Endodermal cell (in vitro differentiated cells): ENCODE measurements around the gene COL20A1. TPM values are rescaled to one million over a fixed set of nuclear protein-coding genes. Genes with fewer than 3 reads are reported as not detected.

ENCODE experiments used
- DNase-seq: peaks from one replicate; pipeline ENCODE4 v3.0.0-alpha.2; 2017
- H3K27ac ChIP-seq: 2 replicates; pipeline ENCODE4 v1.5.1; 2013; ENCODE audit warnings: mild to moderate bottlenecking, low read depth, low read length, moderate library complexity
- H3K27me3 ChIP-seq: 2 replicates; pipeline ENCODE4 v1.6.1; 2013; ENCODE audit warnings: mild to moderate bottlenecking, low read length, moderate library complexity; ENCODE audit not compliant: insufficient read depth, control insufficient read depth, poor library complexity, severe bottlenecking
- H3K36me3 ChIP-seq: 2 replicates; pipeline ENCODE4 v1.7.0; 2013; ENCODE audit warnings: mild to moderate bottlenecking, low read length, moderate library complexity; ENCODE audit not compliant: control insufficient read depth, insufficient read depth
- H3K4me1 ChIP-seq: one replicate; pipeline ENCODE4 v1.7.0; 2013; ENCODE audit warnings: low read length; ENCODE audit not compliant: control insufficient read depth, insufficient read depth
- H3K4me3 ChIP-seq: 2 replicates; pipeline ENCODE4 v1.5.1; 2013; ENCODE audit warnings: mild to moderate bottlenecking, low read length, moderate library complexity
- H3K9ac ChIP-seq: 2 replicates; pipeline ENCODE4 v1.6.1; 2013; ENCODE audit warnings: mild to moderate bottlenecking, low read length, moderate library complexity; ENCODE audit not compliant: poor library complexity, severe bottlenecking; ENCODE audit errors: extremely low read depth
- H3K9me3 ChIP-seq: 2 replicates; pipeline ENCODE4 v1.6.1; 2013; ENCODE audit warnings: mild to moderate bottlenecking, low read length, moderate library complexity; ENCODE audit not compliant: control insufficient read depth
- H3K27ac Mint-ChIP-seq: 2 replicates; pipeline ENCODE4 v1.8.0; 2020; ENCODE audit warnings: mixed read lengths
- H3K27me3 Mint-ChIP-seq: 2 replicates; pipeline ENCODE4 v1.8.0; 2021; ENCODE audit warnings: mild to moderate bottlenecking, mixed read lengths; ENCODE audit not compliant: insufficient read depth
- H3K36me3 Mint-ChIP-seq: 2 replicates; pipeline ENCODE4 v1.8.0; 2020; ENCODE audit warnings: low read depth, mixed read lengths
- H3K4me1 Mint-ChIP-seq: 2 replicates; pipeline ENCODE4 v1.8.0; 2020; ENCODE audit warnings: mixed read lengths
- H3K4me3 Mint-ChIP-seq: 2 replicates; pipeline ENCODE4 v1.8.0; 2020; ENCODE audit warnings: mild to moderate bottlenecking, moderate library complexity, mixed read lengths
- H3K9me3 Mint-ChIP-seq: 2 replicates; pipeline ENCODE4 v1.8.0; 2020; ENCODE audit warnings: mild to moderate bottlenecking, mixed read lengths
- CTCF ChIP-seq: fragments of 200-600 bp; sonication (generic); conservative IDR thresholded peaks from 2 replicates; pipeline ENCODE4 v1.5.0; 2021; ENCODE audit warnings: antibody characterized with exemption, mild to moderate bottlenecking
- WGBS, 2 experiments: methylation state at CpG; one replicate each; pipeline versions ENCODE4 v1.1.5 to v1.1.7; 2013; ENCODE audit warnings: missing lambda C conversion rate in 2 of 2, mixed read lengths in 1 of 2; ENCODE audit not compliant: insufficient coverage in 1 of 2, insufficient read length in 1 of 2; 5-methylcytosine and 5-hydroxymethylcytosine counted together
- total RNA-seq, 2 donors: library from RNA; stranded (reverse); fragmentation: NEBNext Ultra II Directional in 1 of 2; extraction: Animal tissue kit (Norgen Biotek cat#: 25700) in 1 of 2; gene quantifications; 2 replicates in 1 of 2; 3 replicates in 1 of 2; pipeline ENCODE4 v1.2.1, GENCODE V29; 2021

The COL20A1 gene
- total RNA-seq, 2 donors from 2014 or later, result 0.44 TPM; not detected in 1

DNA sequence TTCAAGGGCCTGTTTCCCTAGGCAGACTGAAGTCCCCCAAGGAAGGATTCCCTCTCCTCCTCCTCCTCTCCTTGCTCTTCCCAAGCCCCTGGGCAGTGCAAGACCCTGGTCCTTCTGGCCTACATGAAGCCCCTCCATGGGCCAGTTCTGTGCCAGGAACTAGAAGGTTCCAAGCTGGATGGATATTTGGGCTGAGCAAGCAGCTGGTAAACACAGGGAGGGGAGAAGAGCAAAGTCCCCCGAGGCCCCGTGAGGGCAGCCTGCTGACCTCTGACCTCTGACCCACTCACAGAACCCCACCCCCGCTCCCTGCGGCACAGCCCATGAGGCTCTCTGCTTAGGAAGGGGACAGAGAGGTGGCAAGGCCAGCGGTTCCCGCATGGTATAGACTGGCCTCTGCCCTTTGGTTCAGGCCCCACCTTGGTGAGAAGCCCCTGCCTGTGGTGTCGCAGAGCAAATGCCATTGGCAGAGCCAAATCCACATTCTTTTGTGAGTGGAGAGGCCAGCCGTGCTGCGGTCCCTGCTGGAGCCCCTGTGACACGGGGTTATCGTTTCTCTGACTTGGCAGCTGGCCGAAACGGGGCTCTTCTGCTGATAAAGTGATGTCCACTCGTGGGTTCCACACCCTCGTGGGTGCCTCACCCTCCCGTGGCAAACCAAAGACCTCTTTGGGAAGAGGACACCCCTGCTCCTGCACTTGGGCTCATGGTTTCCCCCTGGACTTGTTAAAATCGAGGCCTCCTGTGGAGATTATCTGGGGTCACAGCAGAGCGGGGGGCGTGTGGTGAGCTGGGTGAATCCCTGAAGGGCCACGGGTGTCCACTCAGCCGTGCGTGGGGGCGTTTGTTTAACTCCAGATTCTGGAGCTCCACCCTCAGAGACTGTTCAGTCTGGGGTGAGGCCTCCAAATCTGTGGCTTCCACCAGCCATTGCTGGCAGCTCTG lies 70.3 kb downstream of the COL20A1 start:
- Histone ChIP-seq H3K4me1 (no peaks in the 10 kb centered on the region), H3K36me3 (no peaks in the 10 kb centered on the region), H3K27me3 (peaks cover 28% of the 10 kb centered on the region), H3K4me3 (no peak overlapping the region), H3K9me3 (no peaks in the 10 kb centered on the region), H3K9ac (no peak overlapping the region), H3K27ac (peak overlapping the region; percentile 49)
- Mint-ChIP-seq H3K4me3 (no peak overlapping the region), H3K36me3 (no peaks in the 10 kb centered on the region), H3K4me1 (peaks cover 8% of the 10 kb centered on the region), H3K27ac (no peak overlapping the region), H3K27me3 (peaks cover 20% of the 10 kb centered on the region), H3K9me3 (no peaks in the 10 kb centered on the region)
- DNase-seq, result no peak
- TF ChIP-seq CTCF, result no peak
- 86 to 87% methylated on average over 11 to 23 of the region's 23 CpGs for WGBS, 2 experiments

- H3K27me3 ChIP-seq, result peaks cover 28% of the 10 kb centered on the region
- H3K4me3 ChIP-seq, result no peak overlapping the region
- no peaks in the 10 kb centered on the region for H3K36me3 ChIP-seq
- DNase-seq, result no peak
- H3K9me3 ChIP-seq, result no peaks in the 10 kb centered on the region
- H3K9me3 Mint-ChIP-seq, result no peaks in the 10 kb centered on the region
- no peaks in the 10 kb centered on the region for H3K4me1 ChIP-seq
- peaks cover 8% of the 10 kb centered on the region for H3K4me1 Mint-ChIP-seq
- H3K27me3 Mint-ChIP-seq, result peaks cover 20% of the 10 kb centered on the region
- H3K36me3 Mint-ChIP-seq, result no peaks in the 10 kb centered on the region
- peak overlapping the region; percentile 49 for H3K27ac ChIP-seq
- no peak for TF ChIP-seq CTCF
- WGBS, 2 experiments, result 84 to 90% methylated on average over 19 of the region's 19 CpGs
- no peak overlapping the region for H3K27ac Mint-ChIP-seq
- H3K4me3 Mint-ChIP-seq, result no peak overlapping the region
- no peak overlapping the region for H3K9ac ChIP-seq
Measured at GRCh38 chr20:63363981-63364561, 71.1 kb downstream of the COL20A1 start.

GRCh38 chr20:63364801-63365585 lies 72.0 kb downstream of the COL20A1 start:
- no peak overlapping the region for H3K9ac ChIP-seq
- no peak for TF ChIP-seq CTCF
- Mint-ChIP-seq H3K27me3 (peaks cover 13% of the 10 kb centered on the region), H3K4me1 (peaks cover 8% of the 10 kb centered on the region), H3K36me3 (no peaks in the 10 kb centered on the region), H3K27ac (no peak overlapping the region), H3K9me3 (no peaks in the 10 kb centered on the region), H3K4me3 (no peak overlapping the region)
- H3K27ac ChIP-seq, result no peak overlapping the region
- peaks cover 24% of the 10 kb centered on the region for H3K27me3 ChIP-seq
- no peaks in the 10 kb centered on the region for H3K4me1 ChIP-seq
- DNase-seq, result no peak
- H3K36me3 ChIP-seq, result no peaks in the 10 kb centered on the region
- WGBS, 2 experiments, result 87 to 90% methylated on average over 8 to 20 of the region's 20 CpGs
- no peak overlapping the region for H3K4me3 ChIP-seq
- H3K9me3 ChIP-seq, result no peaks in the 10 kb centered on the region
